ENCODE data around the gene PCSK5. TPM values are rescaled to one million over a fixed set of nuclear protein-coding genes. Genes with fewer than 3 reads are reported as not detected.

Gene PCSK5
- total and polyA plus RNA-seq, 2 donors (not counting 1 experiment from before 2014, with no cell fraction given) = 0.09 TPM; not detected in 1

GRCh38 chr9:75967556-75967955, 77.1 kb downstream of the PCSK5 start:
- H3K4me1 Mint-ChIP-seq = no peaks in the 10 kb centered on the region
- no peak overlapping the region for H3K27ac Mint-ChIP-seq
- peaks cover 7% of the 10 kb centered on the region for H3K9me3 Mint-ChIP-seq (ENCODE audit: insufficient read depth)
- DNase-seq (no peak), ATAC-seq (ENCODE audit: low read depth) (no peak)
- no peaks in the 10 kb centered on the region for H3K36me3 ChIP-seq (replicated peaks in 1 of 2; ENCODE audit: control extremely low read depth in 1 of 2, control insufficient read depth in 1 of 2, extremely low read depth in 1 of 2, insufficient read depth in 2 of 2, low read length in 1 of 2)
- no peaks in the 10 kb centered on the region for H4K20me1 ChIP-seq (ENCODE audit: control insufficient read depth, insufficient read depth, low read length, poor library complexity, severe bottlenecking)
- no peak overlapping the region for H2AFZ ChIP-seq (ENCODE audit: insufficient read depth, low read depth, low read length, poor library complexity, severe bottlenecking)
- H3K4me3 Mint-ChIP-seq = no peak overlapping the region
- H3K27me3 Mint-ChIP-seq = no peaks in the 10 kb centered on the region
- POLR2A ChIA-PET = no interaction called here
- peaks cover 0 to 11% (median 0%) of the 10 kb centered on the region in 3 donors for H3K9me3 ChIP-seq (ENCODE audit: control extremely low read depth in 1 of 3, control insufficient read depth in 2 of 3, insufficient read depth in 1 of 3, low read length in 2 of 3)
- CTCF ChIA-PET = interaction anchor here (0.7 kb wide), 1 partner anchor 36 kb away, joined by 3 read pairs; no protein-coding TSS in a partner anchor
- H3K27ac ChIP-seq (ENCODE audit: low read length in 2 of 2) = no peak overlapping the region
- no peak overlapping the region for H3K9ac ChIP-seq (ENCODE audit: low read length)
- no peak overlapping the region for H3K4me2 ChIP-seq (replicated peaks; ENCODE audit: low read depth, low read length, poor library complexity, severe bottlenecking)
- no peak for TF ChIP-seq EZH2 (IDR thresholded peaks at IDR 0.05; ENCODE audit: borderline replicate concordance, insufficient read depth, low read depth, low read length, poor library complexity, severe bottlenecking)
- TF ChIP-seq, protein P1, sequence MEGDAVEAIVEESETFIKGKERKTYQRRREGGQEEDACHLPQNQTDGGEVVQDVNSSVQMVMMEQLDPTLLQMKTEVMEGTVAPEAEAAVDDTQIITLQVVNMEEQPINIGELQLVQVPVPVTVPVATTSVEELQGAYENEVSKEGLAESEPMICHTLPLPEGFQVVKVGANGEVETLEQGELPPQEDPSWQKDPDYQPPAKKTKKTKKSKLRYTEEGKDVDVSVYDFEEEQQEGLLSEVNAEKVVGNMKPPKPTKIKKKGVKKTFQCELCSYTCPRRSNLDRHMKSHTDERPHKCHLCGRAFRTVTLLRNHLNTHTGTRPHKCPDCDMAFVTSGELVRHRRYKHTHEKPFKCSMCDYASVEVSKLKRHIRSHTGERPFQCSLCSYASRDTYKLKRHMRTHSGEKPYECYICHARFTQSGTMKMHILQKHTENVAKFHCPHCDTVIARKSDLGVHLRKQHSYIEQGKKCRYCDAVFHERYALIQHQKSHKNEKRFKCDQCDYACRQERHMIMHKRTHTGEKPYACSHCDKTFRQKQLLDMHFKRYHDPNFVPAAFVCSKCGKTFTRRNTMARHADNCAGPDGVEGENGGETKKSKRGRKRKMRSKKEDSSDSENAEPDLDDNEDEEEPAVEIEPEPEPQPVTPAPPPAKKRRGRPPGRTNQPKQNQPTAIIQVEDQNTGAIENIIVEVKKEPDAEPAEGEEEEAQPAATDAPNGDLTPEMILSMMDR (IDR thresholded peaks at IDR 0.05) = no peak
- intact Hi-C loops (cut with micrococcal nuclease) = no loop called here
- H3K27me3 ChIP-seq (replicated peaks in 1 of 4; ENCODE audit: control extremely low read depth in 1 of 4, control insufficient read depth in 3 of 4, insufficient read depth in 4 of 4, low read length in 3 of 4) = no peaks in the 10 kb centered on the region
- H3K4me1 ChIP-seq (ENCODE audit: control insufficient read depth in 2 of 2, insufficient read depth in 2 of 2, low read length in 2 of 2) = no peaks in the 10 kb centered on the region
- H3K79me2 ChIP-seq (ENCODE audit: control insufficient read depth, insufficient read depth, low read length) = no peaks in the 10 kb centered on the region
- H3K4me3 ChIP-seq (ENCODE audit: control extremely low read depth in 1 of 5, extremely low read depth in 1 of 5, insufficient read depth in 1 of 5, low read depth in 2 of 5, low read length in 4 of 5) = no peak overlapping the region
- WGBS (ENCODE audit: insufficient coverage) = 98% methylated on average over 5 of the region's 7 CpGs

DNA sequence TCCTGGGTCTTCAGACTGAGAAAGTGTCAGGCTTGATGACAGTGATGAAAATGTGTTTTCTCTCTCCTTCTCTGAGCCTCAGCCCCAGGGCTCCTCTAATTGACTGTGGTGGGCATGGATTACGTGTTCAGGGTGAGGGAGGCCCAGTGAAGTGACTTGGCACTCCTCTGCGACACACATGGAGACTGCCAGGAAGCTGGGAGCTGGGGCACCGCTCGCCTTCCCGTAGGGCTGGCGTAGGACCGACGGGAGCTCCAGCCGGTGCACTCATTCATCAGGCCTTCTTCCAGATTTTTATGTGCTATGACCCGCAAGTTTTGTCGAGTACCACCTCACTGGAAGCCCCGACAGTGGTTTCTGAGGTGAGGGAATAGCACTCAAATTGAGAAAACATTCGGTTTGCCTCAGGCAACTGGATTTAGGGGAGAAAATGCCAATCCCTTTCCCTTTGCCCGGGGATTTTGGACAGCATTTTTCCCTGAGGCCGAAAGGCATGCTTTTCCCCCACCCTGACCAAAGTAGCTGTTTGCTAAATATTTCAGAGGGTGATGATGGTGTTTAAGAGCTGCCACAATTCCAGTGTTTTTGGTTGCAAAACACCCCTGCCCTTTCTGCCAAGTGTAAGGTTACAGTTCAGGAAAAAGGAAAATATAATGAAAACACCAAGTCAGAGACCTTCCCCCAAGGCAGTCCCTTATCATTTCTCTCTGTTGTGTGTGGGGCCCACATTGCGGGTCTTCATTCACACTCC, 83.7 kb downstream of the PCSK5 start:
- Histone ChIP-seq H2AFZ (ENCODE audit: insufficient read depth, low read depth, low read length, poor library complexity, severe bottlenecking) (no peak overlapping the region), H3K4me1 (ENCODE audit: control insufficient read depth in 2 of 2, insufficient read depth in 2 of 2, low read length in 2 of 2) (no peaks in the 10 kb centered on the region), H3K4me3 (ENCODE audit: control extremely low read depth in 1 of 5, extremely low read depth in 1 of 5, insufficient read depth in 1 of 5, low read depth in 2 of 5, low read length in 4 of 5) (no peak overlapping the region), H3K4me2 (replicated peaks; ENCODE audit: low read depth, low read length, poor library complexity, severe bottlenecking) (no peak overlapping the region), H3K9ac (ENCODE audit: low read length) (no peak overlapping the region), H3K9me3 (ENCODE audit: control extremely low read depth in 1 of 3, control insufficient read depth in 2 of 3, insufficient read depth in 1 of 3, low read length in 2 of 3) (peaks cover 0 to 9% (median 0%) of the 10 kb centered on the region in 3 donors), H3K36me3 (replicated peaks in 1 of 2; ENCODE audit: control extremely low read depth in 1 of 2, control insufficient read depth in 1 of 2, extremely low read depth in 1 of 2, insufficient read depth in 2 of 2, low read length in 1 of 2) (no peaks in the 10 kb centered on the region), H4K20me1 (ENCODE audit: control insufficient read depth, insufficient read depth, low read length, poor library complexity, severe bottlenecking) (no peaks in the 10 kb centered on the region), H3K27ac (ENCODE audit: low read length in 2 of 2) (no peak overlapping the region), H3K79me2 (ENCODE audit: control insufficient read depth, insufficient read depth, low read length) (no peaks in the 10 kb centered on the region), H3K27me3 (replicated peaks in 1 of 4; ENCODE audit: control extremely low read depth in 1 of 4, control insufficient read depth in 3 of 4, insufficient read depth in 4 of 4, low read length in 3 of 4) (no peaks in the 10 kb centered on the region)
- ChIA-PET CTCF (no interaction called here), POLR2A (no interaction called here)
- no peaks in the 10 kb centered on the region for H3K27me3 Mint-ChIP-seq
- no peak overlapping the region for H3K27ac Mint-ChIP-seq
- intact Hi-C loops (cut with micrococcal nuclease) = no loop called here
- no peak for TF ChIP-seq EZH2 (IDR thresholded peaks at IDR 0.05; ENCODE audit: borderline replicate concordance, insufficient read depth, low read depth, low read length, poor library complexity, severe bottlenecking)
- TF ChIP-seq, protein P1 (IDR thresholded peaks at IDR 0.05) = no peak
- no peak for DNase-seq
- H3K4me1 Mint-ChIP-seq = no peaks in the 10 kb centered on the region
- H3K9me3 Mint-ChIP-seq (ENCODE audit: insufficient read depth) = no peaks in the 10 kb centered on the region
- WGBS (ENCODE audit: insufficient coverage) = 91% methylated on average over 13 of the region's 16 CpGs
- ATAC-seq (ENCODE audit: low read depth) = no peak
- no peak overlapping the region for H3K4me3 Mint-ChIP-seq
